Measurements from ENCODE around the gene HOXD4. TPM values are rescaled to one million over a fixed set of nuclear protein-coding genes. Genes with fewer than 3 reads are reported as not detected.

Gene HOXD4
- total RNA-seq, 3 donors from 2014 or later = not detected

Other genes starting within 250 kb of the HOXD4 start
- 10 to 100 TPM; 25.2 to 26.7 (median 25.6) TPM for gene LNPK, start 149.3 kb upstream of the HOXD4 start, total RNA-seq
- gene EVX2, start 67.6 kb upstream of the HOXD4 start, total RNA-seq = not detected
- gene HOXD13, start 58.8 kb upstream of the HOXD4 start, total RNA-seq = not detected
- gene HOXD12, start 51.8 kb upstream of the HOXD4 start, total RNA-seq = not detected
- gene HOXD11, start 44.3 kb upstream of the HOXD4 start, total RNA-seq = not detected
- not detected for gene HOXD10, start 34.8 kb upstream of the HOXD4 start, total RNA-seq
- gene HOXD9, start 28.8 kb upstream of the HOXD4 start, total RNA-seq = not detected
- gene HOXD8, start 21.8 kb upstream of the HOXD4 start, total RNA-seq = under 1 TPM in 1 of 3 donors, not detected in 2; 0.11 TPM
- gene HOXD3, start 5.8 kb downstream of the HOXD4 start, total RNA-seq = not detected
- gene HOXD1, start 37.1 kb downstream of the HOXD4 start, total RNA-seq = not detected
- 10 to 100 TPM; 29.9 to 35.1 (median 31.3) TPM for gene MTX2, start 117.9 kb downstream of the HOXD4 start, total RNA-seq